Activated effector memory CD4-positive, alpha-beta T cell treated with anti-CD3 and anti-CD28 coated beads, Interleukin-2, amount 50 U/mL, for 16 hours (primary cell): ENCODE results near the gene SCLY.
"Not testable (repeated sequence)": the region's sequence is repeated elsewhere in the genome, so short reads cannot be mapped to it uniquely, and the experiment has no call there.

Experiments
- DNase-seq: peaks from one replicate; pipeline ENCODE4 v3.0.0-alpha.2; 2020

SCLY gene, protein sequence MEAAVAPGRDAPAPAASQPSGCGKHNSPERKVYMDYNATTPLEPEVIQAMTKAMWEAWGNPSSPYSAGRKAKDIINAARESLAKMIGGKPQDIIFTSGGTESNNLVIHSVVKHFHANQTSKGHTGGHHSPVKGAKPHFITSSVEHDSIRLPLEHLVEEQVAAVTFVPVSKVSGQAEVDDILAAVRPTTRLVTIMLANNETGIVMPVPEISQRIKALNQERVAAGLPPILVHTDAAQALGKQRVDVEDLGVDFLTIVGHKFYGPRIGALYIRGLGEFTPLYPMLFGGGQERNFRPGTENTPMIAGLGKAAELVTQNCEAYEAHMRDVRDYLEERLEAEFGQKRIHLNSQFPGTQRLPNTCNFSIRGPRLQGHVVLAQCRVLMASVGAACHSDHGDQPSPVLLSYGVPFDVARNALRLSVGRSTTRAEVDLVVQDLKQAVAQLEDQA

DNA sequence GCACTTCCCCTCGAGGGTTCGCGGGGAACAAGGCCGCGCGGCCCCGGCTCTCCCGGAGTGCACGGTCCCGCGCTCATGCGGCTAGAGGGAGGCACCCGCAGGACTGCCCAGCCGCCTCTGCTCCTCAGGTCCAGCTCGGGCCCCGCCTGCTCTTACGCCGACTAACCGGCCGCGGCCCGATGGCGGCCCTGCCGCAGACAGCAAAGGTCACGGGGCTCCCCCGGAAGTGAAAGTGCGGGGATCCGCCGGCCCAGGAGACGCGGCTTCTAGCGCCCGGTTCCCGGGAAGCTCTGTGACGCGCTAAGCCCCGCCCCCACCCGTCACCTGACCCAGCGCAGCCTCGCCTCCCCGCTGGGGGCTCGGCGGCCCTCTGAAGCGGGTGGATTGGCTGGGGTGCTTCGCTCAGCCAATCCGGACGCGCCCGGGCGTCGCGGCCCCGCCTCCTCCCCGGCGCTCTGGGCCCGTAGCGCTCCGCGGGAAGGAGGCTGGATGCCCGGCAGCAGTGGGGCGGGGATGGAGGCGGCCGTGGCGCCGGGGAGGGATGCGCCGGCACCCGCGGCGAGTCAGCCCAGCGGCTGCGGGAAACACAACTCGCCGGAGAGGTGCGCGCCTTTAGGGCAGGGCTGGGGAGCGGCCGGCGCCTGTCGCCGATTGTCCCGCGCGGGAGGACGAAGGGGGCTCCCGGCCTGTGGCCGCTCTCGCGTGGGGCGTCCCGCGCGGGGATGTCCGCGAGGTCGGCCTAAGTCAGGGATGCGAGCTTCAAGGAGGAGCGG is at the start of gene SCLY:
Gene SCLY, plus strand, starts transcription at position 460 of the 773 bp plus-strand sequence. Its CDS starts 54 bp downstream, at position 514.
- DNase-seq, result peak; percentile 99

DNA sequence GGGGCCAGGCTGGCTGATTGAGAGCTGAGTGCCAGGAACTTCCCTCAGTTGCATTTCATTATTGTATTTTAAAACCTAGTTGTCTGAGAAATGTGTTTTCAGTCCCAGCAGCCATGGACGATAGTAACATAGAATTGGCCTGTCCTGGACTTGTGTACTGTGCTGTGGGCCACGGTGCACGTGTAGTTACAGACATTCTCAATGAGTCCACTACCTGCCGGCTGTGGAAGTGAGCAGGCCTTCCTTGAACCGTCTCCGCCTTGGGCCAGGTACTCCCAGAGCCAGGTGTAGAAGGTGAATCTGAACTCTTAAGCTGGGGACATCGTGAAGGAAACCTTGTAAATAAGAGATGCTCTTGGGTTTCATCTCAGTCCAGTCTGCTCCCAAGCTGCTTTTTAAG is 47.0 kb upstream of the SCLY start:
- DNase-seq, result no peak

DNA sequence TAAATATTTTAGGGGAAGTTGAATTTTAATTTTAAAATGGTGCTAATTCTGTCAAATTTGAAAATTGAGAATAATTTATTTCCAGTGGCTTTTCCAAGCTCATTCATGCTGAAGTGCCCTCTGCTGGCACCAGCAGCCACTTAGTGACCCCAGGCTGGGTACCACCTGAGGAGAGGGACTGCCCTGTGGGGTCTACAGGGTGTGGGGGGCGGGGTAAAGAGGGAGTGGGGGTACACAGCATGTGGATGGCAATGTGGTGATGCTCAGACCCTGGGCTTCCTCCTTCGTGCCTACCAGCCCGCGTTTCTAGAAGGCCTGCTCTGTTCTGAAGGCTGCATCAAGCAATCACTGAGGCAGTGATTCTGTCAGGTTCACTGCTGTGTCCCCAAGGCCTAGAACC is 45.1 kb upstream of the SCLY start:
- no peak for DNase-seq

- DNase-seq, result no peak
Measured at GRCh38 chr2:238016526-238016925, 44.3 kb upstream of the SCLY start.

GRCh38 chr2:238019962-238020361 is 40.8 kb upstream of the SCLY start:
- no peak for DNase-seq

DNA sequence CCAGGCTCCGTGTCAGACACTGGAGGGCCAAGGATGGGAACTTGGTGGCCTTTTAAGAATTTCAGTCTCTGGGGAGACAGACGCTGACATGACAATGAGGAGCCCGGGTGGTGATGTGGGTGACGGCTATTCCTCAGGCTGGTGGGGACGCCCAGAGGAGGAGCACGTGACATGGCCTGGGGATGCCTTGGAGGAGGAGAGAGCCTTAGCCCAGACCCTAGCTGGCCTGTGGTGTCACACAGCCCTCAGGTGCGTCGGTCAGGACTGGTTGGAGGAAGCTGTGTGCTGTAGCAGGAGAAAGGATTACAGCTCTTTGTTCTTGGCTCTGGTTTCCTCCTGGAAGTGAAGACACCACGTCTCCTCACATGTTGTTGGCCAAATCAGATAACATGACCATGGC is 40.0 kb upstream of the SCLY start:
- DNase-seq, result no peak

- no peak for DNase-seq
Measured at GRCh38 chr2:238021327-238021726, 39.5 kb upstream of the SCLY start.

GRCh38 chr2:238022594-238023157 is 38.1 kb upstream of the SCLY start:
- DNase-seq, result no peak

GRCh38 chr2:238023608-238024007 is 37.2 kb upstream of the SCLY start:
- no peak for DNase-seq

DNA sequence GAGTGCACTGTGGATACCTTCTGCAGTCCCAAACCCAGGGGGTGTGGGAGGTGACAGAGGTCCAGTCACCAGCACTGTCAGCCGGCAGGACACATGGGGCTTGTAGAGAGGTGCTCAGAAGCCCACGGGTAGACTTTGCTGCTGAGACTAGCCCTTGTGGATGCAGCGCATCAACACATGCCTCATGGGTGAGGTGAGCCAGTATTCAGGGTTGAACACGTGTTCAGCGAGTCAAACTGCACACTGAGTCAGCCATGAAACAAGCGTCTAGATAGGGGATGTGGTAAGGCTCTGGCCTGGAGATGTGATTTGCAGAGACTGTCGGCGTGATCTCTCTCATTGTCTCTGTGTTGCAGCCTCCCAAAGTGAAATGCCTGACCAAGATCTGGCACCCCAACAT is 35.8 kb upstream of the SCLY start:
- DNase-seq, result no peak

DNA sequence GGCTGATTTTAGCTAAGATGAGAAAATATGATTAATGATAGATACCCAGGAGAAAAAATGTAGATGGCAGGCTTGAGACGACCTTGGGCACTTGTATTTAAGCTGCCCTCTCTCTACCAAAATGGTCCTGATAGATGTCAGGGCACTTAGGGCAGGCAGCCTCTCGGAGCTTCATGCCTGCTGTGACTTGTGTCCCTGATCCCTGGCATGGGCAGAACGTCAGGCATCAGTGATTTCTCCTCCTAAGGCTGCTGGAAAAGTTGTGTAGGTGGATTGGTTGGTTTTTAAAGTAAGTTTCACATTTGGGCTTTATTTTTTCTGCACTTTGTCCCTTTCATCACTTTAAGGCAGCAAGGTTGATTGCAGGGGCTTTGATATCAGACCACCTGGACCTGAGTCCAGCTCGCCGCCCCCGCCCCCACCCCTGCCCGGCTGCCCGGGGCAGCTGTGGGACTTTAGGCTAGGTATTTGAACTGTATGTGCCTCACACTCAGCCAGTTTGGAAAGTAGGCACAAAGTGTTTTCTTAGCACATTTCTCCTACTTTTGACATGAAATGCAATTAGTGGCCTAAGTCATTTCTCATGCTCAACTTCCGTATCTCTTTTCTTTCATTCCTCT is 35.0 kb upstream of the SCLY start:
- DNase-seq, result no peak

- DNase-seq, result no peak
Measured at GRCh38 chr2:238027058-238027457, 33.7 kb upstream of the SCLY start.

DNA sequence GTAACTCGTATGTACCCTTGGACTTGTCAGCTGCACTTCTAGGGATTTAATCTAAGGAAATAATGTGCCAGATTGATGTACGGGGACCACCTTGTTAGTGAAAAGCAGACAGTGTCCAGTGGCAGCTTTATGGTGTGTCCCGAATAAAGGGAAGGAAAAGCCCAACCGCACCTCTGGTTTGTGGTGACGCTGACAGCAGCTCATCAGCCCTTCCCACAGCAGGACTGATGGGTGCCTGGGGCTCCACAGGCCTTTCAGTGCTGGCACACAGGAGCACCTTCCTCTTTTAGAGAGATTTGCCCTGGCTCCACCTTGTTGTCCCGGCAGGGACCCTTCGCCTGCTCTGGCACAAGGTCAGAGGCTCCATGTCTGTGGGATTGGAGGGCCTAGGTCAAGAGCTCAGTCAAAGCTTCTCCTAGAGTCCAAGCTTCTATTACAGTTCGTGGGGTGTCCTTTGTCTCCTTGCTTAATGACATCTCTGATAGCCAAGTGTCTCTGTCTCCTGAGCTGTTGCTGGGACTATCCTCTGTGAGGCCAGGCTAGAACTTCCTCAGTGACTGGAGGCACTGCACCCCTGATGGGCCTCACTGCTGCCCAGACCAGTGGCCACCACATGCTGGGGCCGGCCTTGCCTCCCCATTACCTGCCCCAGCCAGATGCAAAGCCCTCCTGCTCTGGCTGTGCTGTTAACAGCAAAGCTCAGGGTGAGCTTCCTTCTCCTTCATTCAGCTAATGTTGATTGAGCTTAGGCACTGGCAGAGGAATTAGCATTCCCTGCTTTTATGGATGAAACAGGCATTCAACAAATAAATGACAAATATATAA is 33.0 kb upstream of the SCLY start:
- DNase-seq, result no peak

- DNase-seq, result no peak
Measured at GRCh38 chr2:238029853-238030252, 30.9 kb upstream of the SCLY start.

DNA sequence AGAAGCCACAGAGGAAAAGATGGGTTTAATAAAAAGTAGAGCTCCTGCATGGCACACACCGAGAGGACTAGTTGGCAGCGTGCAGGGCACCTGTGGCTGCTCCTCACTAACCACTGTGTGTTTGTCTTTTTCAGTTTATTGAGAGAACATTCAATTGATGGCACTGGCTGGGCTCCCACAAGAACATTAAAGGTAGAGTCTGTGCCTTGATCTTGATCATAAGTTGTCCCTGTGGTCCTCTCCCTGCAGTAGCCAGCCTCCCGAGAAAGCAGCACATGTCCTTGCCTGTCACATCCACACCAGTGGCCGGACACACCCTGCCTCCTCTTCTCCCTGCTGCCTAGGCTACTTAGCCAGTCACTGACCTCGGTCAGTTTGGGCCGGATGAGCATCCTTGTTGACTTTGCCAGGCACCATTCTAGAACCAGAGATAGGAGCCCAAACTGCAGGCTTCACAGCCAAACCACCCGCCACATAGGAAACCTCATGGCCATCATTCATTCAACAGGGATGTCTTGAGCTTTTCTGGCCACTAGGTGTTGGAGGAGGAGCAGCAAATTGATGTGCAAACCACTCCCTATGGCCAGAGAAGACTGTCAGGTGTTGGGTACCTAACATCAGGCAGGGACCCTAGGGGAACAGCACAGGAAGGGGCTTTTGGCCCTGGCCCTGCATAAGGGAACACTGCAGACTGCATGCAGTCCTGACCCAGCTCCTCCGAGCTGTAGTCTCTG is 30.2 kb upstream of the SCLY start:
- no peak for DNase-seq

DNA sequence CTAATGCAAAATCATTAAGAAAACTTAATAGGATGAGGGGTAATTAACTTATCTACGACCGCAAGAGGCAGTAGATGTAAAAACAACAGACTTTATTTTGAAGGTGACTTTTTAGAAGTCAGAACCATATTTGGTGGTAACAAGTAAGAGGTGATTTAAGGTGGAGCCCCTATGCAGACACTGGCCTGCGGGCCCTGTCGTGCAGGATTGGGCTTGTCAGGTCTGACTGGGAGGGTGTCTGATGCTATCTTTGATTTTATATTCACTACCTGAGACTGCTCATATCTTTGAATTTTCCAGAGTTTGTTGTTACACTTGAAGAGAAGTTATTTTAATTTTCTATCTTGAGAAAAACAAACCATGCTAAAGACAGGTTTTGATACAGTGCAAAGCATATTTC is 29.1 kb upstream of the SCLY start:
- DNase-seq, result no peak

GRCh38 chr2:238032755-238033337 is 28.0 kb upstream of the SCLY start:
- DNase-seq, result no peak

GRCh38 chr2:238033991-238034390 is 26.8 kb upstream of the SCLY start:
- not testable (repeated sequence) for DNase-seq

- no peak for DNase-seq
Measured at GRCh38 chr2:238038203-238038602, 22.6 kb upstream of the SCLY start.

DNA sequence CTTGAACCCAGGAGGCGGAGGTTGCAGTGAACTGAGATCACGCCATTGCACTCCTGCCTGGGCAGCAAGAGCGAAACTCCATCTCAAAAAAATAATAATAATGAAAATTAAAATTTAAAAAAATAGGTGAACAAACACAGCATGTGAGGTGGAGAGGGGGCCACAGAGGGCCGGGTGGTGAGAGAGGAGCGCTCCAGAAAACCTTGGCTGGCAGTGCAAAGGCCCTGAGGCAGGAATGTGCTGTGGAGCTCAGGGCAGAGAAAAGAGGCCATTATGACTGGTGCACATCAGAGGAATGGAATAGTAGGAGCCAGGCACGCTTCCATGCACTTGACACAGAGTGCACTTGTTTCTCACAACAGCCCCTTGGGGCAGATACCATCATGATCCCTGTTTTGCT is 21.6 kb upstream of the SCLY start:
- no peak for DNase-seq

DNA sequence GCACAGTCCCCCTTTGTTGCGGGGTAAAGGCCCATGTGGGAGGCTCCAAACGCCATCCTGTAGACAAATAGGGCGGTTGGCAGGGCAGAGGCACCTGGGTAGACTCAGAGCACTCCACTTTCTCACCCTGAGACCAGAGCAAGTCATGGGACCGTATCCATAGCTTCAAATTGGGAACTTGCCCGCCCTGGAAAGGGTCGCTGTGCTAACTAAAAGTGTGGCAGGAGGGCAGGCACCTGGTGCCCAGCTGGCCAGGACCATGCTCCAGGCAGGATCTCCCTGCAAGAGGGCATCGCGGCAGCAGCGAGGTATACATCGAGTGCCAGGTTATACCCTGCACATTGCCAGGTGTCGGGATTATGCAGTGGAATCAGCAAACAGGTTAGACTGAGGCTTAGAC is 20.8 kb upstream of the SCLY start:
- no peak for DNase-seq
